Measurements from ENCODE around the gene PTGS1.

DNA sequence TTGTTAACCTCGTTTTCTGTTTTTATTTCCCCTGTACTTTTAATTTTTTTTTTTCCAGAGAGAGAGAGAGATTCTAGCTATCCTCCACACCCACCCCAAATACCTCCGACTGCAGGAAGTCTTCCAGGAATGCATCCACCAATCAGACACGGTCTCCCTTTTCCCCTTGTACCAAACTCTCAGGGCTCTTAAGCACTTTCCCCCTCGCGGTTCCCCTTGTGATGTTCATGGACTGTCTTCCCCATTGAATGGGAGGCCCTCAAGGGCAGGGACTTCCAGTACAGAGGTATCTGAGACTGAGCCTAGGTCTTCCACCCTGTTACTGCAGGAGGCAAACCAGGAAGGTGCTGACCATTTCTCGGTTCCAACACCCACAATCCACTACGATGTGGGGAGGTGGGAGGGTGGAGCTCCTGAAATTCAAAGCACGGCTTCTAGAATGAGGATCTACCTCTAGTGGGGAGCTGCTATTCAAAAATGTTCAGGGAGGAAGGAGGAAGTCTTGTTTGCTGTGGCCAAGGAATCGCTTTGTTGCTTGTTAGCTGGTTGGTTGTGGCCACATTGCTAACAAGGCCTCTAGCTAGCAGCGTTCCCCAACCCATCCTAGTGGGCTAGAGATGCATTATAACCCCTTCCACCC, 37.5 kb upstream of the PTGS1 start:
- no peak for TF ChIP-seq EZH2phosphoT487 (conservative IDR thresholded peaks at IDR 0.05; ENCODE audit: low read length)
- TF ChIP-seq, protein P1, sequence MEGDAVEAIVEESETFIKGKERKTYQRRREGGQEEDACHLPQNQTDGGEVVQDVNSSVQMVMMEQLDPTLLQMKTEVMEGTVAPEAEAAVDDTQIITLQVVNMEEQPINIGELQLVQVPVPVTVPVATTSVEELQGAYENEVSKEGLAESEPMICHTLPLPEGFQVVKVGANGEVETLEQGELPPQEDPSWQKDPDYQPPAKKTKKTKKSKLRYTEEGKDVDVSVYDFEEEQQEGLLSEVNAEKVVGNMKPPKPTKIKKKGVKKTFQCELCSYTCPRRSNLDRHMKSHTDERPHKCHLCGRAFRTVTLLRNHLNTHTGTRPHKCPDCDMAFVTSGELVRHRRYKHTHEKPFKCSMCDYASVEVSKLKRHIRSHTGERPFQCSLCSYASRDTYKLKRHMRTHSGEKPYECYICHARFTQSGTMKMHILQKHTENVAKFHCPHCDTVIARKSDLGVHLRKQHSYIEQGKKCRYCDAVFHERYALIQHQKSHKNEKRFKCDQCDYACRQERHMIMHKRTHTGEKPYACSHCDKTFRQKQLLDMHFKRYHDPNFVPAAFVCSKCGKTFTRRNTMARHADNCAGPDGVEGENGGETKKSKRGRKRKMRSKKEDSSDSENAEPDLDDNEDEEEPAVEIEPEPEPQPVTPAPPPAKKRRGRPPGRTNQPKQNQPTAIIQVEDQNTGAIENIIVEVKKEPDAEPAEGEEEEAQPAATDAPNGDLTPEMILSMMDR (IDR thresholded peaks at IDR 0.05; ENCODE audit: insufficient read depth, low read length, poor library complexity, severe bottlenecking) = no peak

Data from SU-DHL-6 (cell line).